Amygdala (tissue), 56 donors: ENCODE data around the gene SKOR1.

Experiments used
- DNase-seq, 56 donors: peaks; one replicate each; lab custom pipeline; 2025; lab: John Stamatoyannopoulos, UW

Gene SKOR1

DNA sequence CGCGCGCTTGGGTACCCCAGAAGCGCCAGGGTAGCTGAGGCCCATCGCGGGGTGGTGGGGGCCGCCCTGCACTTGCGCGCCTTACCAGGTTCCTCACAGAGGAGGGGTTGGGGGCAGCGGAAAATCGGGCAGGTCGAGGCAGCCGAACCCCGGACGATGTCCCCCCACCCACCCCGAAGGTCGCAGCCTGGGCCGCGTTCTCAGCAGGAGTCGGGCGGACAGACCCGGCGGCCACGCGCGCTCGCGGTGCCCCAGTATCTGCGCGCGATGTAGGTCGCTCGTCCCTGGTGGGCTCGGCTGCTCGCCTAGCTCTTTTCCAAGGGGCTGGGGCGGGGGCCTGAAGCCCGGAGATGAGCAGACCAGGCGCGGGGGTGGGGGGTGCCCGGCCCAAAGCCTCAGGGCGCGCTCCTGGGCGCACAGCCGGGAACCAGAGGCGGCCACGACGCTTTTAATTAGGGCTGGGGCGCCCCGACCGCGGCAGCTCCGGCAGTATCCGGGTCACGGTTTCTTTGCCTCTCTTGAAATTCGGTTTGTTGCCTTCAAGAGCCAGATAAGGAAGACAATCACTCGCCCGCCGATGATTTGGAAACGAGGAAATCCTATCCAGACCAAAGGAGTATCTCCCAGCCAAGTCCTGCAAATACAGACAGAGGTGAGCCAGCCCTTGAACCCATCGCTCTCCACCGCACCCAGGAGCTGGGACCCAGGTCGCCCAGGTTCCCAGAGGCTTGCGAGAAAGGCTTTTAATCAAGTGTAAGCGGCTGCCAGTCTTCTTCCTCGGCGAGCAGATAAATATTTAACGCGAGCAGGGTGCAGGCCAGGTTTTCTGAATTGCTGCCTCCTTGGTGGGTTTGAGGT lies 4.6 kb downstream of the SKOR1 start:
- no peak for DNase-seq

DNA sequence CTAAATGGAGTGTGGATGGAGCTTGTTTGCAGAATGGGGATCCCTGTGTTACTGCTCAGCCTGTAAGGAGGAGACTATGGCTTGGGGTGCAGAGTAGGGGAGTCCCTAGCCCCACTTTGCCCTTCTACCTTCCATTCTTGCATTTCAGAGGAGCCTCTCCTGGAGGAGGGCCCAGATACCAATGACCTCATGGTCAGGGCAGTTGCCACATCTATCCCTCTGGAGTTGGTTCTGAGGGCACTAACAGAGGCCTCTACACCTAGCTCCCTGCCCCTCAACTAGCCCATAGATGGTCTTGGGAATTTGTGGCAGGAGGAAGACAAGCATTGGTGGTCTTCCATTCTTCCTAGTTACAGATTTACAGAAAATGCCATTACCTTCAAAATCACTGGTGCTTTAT lies 6.1 kb downstream of the SKOR1 start:
- DNase-seq, result no peak

DNA sequence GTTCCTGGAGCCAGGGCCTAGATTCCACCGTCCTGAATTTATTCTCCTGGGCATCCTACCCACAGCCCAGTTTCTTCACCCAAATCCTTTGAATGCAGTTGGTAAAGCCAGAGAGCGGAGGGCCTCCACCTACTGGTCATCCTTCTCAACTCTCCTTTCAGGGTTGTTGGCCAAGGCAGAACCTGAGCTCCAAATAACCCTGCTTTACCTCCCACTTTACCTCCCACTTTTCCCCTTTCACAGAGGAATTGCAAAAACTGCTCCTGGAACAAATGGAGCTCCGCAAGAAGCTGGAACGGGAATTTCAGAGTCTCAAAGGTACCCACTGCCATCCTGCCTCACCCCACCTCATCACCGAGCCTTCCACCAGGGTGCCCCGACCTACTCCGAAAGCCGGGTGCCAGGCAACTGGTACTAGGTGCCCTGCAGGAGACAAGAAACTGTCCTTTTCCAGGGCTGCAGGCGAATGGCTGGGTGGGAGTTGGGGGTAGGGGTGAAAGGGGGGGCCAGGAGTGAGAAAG lies 6.8 kb downstream of the SKOR1 start:
- DNase-seq, result no peak

DNA sequence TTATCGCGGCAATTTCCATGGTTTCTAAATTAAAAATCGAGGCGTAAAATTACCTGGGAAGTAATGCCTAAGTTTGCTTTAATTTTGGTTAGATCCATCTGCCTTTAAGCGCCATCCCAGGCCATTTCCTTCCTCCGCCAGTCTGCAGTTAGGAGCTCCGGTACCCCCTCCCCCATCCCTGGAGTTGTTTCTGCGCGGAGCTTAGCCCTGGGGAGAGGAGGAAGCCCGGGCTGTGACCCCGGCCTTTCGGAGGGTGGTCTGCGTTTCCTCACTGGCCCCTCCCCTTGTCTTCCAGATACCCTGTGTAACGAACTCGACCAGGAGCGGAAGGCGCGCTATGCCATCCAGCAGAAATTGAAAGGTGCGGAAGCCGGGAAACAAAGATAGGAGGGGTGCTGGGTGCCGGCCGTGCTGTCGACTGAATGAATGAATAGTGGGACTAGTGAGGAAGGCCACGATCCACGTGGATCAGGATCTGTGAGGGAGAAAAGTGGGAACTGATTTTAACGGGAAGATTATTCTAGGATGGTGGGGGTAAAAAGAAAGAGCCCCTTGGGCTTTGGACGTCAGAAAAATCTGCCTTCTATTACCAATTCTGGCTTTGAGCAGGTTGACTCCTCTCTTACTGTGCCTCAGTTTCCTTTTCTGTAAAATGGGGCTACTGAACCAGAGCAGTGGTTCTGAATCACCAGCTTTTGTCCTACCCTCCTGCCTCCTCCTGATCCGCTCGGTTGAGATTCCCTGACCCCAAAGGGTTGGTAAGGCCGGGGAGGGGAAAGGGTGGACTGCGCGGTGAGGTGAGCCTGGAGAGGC lies 7.8 kb downstream of the SKOR1 start:
- no peak for DNase-seq

DNA sequence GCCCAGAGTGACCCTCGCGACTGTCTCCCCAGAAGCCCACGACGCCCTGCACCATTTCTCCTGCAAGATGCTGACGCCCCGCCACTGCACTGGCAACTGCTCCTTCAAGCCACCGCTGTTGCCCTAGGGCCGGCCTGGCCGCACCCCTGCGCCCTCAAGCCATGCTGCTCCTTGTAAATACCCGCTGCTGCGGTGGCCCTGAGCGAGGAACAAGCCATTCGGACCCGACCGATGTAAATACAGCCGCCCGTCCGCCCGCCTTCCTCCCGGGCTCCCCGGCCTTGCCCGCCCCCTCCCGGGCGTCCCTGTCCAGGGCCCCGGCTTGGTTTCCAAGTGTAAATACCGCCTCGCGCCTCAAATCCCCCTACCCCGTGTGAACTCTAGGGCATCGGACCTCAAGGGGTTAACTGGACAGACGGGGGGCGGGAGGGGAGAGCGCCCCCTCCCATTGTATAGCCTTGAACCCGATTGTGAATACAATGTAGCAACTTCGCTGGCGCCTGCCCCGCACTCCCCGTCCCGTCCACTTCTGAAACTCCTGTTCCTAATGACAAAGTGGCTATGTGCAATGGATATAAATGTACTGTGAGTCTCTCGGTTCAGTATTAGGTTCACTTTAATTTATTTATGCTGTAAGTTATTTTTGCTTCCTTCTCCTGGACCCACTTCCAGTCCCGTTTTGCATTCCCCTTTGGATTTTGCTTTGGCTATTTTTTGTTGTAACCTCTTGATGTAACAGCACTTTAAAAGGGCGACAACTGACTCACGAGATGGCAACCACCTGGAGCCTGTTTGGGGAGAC lies 8.6 kb downstream of the SKOR1 start:
- peak in 3 of 56 donors; percentile 9 to 43 (median 14) for DNase-seq

DNA sequence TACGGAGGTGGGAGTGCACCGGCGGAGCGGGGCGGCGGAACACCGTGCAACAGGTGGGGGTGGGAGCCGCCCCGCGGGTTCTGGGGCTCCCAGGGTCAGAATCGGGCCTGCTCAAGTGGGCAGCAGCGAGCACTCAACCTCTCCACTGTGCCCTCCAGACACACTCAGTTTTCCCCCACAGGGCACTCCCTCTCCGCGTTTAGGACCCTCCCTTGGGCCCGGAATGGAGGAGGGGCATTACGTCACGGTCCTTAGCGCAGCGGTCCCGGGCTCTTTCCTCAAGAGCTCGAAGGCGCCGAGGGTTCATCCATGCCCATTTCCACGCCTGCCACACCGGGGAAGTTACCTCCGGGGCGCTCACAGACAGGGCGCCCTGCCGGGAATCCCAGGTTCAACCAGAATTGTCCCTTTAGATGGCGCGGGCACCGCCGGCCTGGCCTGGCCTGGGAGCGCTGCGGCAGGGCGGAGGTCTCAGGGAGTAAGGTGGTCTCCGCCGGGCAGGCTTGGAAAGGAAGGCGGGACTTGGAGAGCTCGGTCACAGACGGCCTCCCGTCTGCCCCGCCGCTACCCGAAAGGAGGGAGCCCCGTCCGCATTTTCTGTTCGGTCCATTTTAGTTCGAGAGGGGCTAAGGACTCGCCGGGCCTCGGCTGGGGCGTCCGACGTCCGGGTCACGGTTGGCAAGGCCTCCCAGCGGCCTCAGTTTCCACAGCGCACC lies 9.4 kb downstream of the SKOR1 start:
- no peak for DNase-seq

DNA sequence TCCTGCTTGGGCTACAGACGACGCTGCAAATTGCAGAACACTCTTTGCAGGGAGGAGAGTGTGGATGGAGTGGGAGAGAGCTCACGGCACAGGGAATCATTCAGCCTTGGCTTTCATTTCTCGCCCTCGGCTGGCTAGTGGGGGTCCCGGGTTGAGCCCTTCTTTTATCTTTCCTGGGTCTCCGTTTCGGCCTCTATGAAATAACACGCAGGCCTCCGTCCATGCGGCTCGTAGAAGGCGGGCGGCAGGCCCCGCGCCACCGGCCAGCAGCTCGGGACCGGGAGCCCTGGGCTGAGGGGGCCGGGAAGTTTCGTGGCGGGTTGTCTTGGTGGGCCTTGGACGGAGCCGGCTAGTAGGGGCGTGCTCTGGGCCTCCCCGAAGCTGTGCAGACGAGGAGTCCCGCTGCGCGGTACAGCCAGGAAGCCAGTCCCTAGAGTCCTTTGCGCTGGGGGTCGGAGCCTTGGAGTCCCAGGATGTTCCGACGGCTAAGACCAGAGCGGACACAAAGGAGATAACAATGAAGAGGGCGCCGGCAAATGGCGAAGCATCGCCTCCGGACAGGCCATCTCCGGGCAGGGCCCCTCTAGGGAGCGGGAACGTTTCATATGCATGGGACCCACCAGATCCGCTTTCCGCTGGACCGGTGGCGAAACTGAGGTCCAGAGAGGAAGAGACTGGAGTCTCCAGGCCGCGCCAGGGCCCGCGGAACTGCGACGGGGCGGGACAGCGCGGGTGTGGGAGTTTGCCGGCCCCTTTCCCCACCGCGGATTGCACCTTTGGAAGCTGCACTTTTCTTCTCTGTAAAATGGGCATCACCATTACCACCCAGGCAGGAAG lies 10.2 kb downstream of the SKOR1 start:
- no peak for DNase-seq

DNA sequence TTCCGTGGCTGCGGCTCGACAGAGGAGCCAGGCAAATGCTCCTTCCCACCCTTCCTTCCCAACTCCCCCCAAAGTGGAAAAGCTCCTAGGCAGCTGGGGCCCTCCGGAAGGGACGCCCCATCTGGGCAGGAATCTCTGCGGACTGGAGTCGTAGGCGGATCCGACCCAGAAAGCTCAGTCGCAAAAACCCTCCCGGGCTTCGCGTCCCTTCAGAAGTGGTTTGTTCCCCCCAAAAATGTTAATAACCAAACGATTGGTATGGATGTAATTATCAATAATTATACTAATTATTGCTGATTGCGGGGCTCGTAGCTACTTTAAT lies 10.8 kb downstream of the SKOR1 start:
- no peak for DNase-seq

DNA sequence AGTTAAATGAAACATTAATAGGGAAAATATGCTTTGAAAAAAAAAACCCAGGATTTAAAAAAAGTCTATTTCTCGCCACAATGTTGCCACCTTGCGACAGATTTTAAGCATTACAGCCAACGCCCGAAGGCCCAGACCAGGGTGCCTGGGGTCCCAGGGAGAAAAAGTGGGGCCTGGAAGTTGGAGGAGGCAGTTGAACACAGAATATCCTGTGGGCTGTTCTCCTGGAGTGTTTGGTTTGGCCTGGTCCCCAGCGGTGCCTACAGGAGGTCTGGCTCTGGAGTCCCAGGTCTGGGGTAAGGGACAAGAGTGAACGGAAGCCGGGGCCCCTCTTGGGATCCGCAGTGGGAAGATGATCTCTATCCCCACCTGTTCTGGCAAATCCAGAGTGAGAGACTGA lies 11.2 kb downstream of the SKOR1 start:
- DNase-seq, result peak in 14 of 56 donors; percentile 8 to 48 (median 16)

DNA sequence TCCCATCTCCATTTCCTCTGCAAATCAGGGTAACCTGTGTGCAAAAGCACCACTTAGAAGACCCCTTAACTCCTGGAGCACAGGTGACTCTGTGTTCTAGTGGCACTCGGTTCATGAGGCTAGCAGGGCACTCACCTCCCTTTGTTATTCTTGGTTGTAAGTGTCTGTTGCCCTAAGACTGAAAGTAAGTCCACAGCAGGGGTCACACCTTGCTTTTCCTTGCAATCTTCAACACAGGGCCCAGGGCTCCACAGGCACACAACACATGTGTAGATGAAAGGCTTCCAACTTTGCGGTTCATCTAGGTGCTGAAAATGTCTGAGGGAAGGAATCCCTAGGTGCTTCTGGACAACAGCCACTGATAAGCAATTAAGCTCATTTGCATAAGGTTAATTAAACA lies 11.6 kb downstream of the SKOR1 start:
- DNase-seq, result no peak

DNA sequence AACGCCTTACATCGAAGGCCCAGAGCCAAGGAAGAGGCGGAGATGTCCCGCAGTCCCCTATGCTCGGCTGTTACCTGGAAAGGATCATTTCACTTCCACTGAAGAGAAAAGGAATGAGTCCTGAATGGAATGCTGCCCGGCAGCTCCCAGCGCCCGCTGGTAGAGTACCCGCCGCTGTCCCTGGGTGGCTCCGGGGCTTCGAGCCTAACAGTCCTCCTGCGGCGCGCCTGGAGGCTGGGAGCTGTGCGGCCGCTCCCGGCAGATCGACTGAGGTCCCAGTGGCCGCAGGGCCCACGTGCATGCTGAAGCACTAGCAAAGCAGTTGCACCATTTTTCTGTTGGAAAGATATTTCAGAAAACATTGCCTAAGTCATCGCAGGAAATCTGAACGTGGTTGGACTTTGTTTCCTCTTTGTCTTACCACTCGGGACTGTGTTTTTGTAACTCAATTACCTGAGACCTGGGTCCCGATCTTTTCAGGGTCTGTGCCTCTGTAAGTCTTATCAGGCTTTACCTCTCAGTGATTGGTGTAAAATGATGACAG lies 13.6 kb downstream of the SKOR1 start:
- DNase-seq, result peak in 38 of 56 donors; percentile 7 to 71 (median 34)

DNA sequence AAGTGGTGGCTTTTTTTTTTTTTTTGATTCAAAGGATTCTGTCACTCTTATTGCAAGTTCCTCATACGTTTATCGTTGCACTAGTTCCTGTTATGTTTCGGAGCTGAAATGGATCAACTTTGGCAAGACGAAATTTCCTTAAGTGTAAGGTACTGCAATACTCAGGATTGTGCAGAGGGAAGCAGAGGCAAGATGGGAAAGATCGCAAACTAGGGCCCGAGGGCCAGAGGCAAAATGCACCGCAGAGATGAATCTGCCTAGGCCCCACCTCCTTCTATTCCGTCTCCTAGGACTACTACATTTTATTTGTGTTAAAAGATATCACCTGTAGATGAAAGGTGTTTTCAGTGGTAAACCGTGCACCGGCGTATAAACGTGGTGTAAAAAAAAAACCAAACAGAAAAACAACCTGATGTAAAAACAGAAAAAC lies 14.2 kb downstream of the SKOR1 start:
- peak in 12 of 56 donors; percentile 10 to 68 (median 32) for DNase-seq

DNA sequence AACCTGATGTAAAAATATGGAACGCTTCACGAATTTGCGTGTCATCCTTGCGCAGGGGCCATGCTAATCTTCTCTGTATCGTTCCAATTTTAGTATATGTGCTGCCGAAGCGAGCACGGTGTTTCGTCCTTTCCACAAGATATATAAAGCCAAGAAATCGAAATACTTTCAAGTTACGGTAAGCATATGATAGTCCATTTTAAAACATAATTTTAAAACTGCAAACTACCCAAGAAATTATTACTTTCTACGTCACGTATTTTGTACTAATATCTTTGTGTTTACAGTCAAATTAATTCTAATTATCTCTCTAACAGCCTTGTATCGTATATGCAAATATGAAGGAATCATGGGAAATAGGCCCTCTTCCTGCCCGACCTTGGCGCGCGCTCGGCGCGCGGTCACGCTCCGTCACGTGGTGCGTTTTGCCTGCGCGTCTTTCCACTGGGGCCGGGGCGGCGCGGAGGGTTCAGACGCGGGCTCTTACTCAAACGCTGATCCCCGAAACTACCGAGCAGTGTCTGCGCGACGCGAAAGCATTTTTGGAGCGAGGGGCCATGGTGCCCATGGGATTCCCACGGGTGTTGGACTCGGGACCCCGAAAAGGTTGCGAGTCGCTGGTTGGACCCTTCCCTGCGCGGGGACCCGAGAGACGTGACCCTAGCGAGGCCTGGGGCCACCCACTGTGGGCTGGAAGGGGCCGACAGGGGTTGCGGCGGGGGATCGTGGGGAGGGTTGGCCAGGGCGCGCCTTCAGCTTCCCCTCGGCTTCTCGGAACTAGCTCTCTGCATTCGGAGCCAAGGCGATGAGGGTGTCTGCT lies 14.8 kb downstream of the SKOR1 start, which contains the start of gene RNU6-1:
Gene RNU6-1 (minus strand): TSS at position 117 of the 820 bp plus-strand sequence.
- peak; percentile 56 to 97 (median 86) for DNase-seq

DNA sequence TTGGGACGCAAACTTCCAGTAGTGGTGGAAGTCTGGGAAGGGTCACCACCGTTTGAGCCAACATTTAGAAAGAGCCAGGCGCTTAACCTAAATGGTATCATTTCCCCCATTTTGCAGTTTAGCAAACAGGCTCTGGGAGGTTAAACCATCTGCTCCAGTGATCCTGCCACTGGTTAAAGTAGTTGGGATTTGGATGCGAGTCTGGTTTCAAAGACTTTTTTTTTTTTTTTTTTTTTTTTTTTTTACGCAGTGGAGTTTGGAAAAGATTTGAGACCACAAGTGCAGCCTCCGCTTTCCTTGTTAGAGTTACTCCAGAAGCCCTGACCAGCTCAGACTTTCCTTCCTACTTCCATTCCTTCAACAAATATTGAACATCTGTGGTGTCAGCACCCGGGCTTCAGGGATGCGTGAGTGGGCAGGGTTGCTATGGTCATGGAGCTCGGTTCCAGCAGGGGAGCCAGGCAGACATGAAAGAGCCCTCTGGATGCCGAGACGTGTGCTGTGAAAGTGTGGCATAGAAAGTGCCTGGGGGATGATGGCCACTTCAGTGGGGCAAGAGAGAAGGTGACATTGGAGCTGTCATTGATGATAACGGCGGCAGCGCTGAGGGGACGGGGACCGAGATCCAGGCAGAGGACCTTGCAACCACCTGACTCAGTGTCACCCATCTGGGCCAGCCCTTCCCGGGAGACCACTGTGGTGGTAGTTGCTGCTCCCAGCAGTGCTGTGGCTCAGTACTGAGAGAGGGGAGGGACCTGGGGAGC lies 15.6 kb downstream of the SKOR1 start:
- peak in 11 of 56 donors; percentile 14 to 52 (median 27) for DNase-seq

DNA sequence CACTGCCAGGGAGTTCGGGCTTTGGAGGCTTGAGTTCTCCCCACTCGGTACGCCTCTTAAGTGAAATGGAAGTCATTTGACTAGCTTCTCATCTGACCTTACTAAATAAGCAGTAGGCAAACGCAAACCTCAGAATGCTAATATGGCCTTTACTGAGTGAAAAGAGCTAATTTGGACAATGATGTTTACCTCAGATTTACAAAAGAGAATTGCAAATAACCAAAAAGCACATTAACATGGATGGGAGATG lies 16.1 kb downstream of the SKOR1 start:
- DNase-seq, result no peak

DNA sequence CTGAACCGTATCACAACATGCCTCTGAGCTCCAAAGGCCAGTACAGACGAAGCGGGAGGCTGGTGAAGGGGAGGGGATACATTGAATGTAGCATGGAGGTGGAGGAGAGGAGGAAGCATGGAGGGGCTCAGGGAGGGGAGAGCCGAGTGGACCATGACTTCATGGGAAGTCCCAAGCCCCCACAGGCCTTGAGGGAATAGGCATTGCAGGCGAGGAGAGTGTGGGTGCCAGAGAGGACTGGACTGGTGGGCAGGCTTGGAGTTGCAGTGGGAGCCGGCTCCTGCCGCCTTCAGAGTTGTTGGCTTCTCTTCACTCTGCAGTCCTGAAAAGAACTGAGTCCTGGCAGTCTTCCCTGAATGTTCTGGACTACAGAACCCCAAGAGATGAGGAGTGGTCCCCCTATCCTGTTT lies 17.8 kb downstream of the SKOR1 start:
- no peak for DNase-seq
